Small intestine (tissue), 7 donors: Measurements from ENCODE around the gene PCBP3. TPM values are rescaled to one million over a fixed set of nuclear protein-coding genes. Genes with fewer than 3 reads are reported as not detected.
"Not testable (repeated sequence)": the region's sequence is repeated elsewhere in the genome, so short reads cannot be mapped to it uniquely, and the experiment has no call there.

Source experiments
- DNase-seq, 2 donors: peaks; one replicate each; pipeline versions ENCODE4 v3.0.0 to v3.0.0-alpha.2; 2013
- FAIRE-seq: peaks from 2 replicates; lab custom pipeline; 2012; peaks lifted over from hg19 to GRCh38; lab: Jason Lieb, UNC
- H3K27ac ChIP-seq, 3 donors: one replicate each; pipeline ENCODE4 v1.5.1; 2013; ENCODE audit warnings: low read length in 2 of 3, mild to moderate bottlenecking in 2 of 3, control low read depth in 1 of 3, inconsistent platforms in 1 of 3, low read depth in 1 of 3, moderate library complexity in 1 of 3
- H3K27me3 ChIP-seq, 3 donors: one replicate each; pipeline ENCODE4 v1.6.1; 2013; ENCODE audit warnings: low read length in 3 of 3, inconsistent platforms in 1 of 3; ENCODE audit not compliant: control insufficient read depth in 3 of 3, insufficient read depth in 3 of 3
- H3K36me3 ChIP-seq, 3 donors: one replicate each; pipeline ENCODE4 v1.6.1; 2013; ENCODE audit warnings: low read length in 3 of 3, inconsistent platforms in 1 of 3, low read depth in 1 of 3, mild to moderate bottlenecking in 1 of 3, moderate library complexity in 1 of 3; ENCODE audit not compliant: control insufficient read depth in 3 of 3, insufficient read depth in 2 of 3
- H3K4me1 ChIP-seq, 3 donors: one replicate each; pipeline ENCODE4 v1.6.1; 2013; ENCODE audit warnings: low read length in 2 of 3, inconsistent platforms in 1 of 3, low read depth in 1 of 3, mild to moderate bottlenecking in 1 of 3, moderate library complexity in 1 of 3; ENCODE audit not compliant: control insufficient read depth in 3 of 3, insufficient read depth in 2 of 3
- H3K4me3 ChIP-seq, 3 donors: one replicate each; pipeline ENCODE4 v1.5.1; 2013; ENCODE audit warnings: low read length in 3 of 3, control low read depth in 1 of 3, inconsistent platforms in 1 of 3, low read depth in 1 of 3, mild to moderate bottlenecking in 1 of 3, moderate library complexity in 1 of 3
- H3K9me3 ChIP-seq, 2 donors: one replicate each; pipeline ENCODE4 v1.6.1; 2013; ENCODE audit warnings: low read depth in 1 of 2, low read length in 1 of 2; ENCODE audit not compliant: control insufficient read depth in 2 of 2, insufficient read depth in 1 of 2
- WGBS, 3 donors: extraction: QIAGEN DNeasy Blood & Tissue Kit; methylation state at CpG; one replicate each; pipeline ENCODE4 v1.1.7; 2013; 5-methylcytosine and 5-hydroxymethylcytosine counted together
- polyA plus RNA-seq, 4 donors: library from polyadenylated mRNA; stranded (reverse) in 3 of 4; unstranded in 1 of 4; fragments of 200-250 nt in 3 of 4; fragments of 120-200 nt in 1 of 4; gene quantifications; one replicate each; pipeline versions ENCODE4 v1.2.1 to v1.2.3, GENCODE V29; 2013
- donor health status: healthy with polysubstance abuse.
- donor health status: control.
- donor health status: control.
- donor health status: Bipolar disorder and iron deficiency.
- donor health status: healthy.

The PCBP3 gene
- polyA plus RNA-seq, 4 donors: 0.81 to 8.2 (median 1.0) TPM; not detected in 1

GRCh38 chr21:45974073-45975019 is 330.8 kb downstream of the PCBP3 start:
- WGBS, 3 donors: 2 to 3% (median 3%) methylated on average over 48 to 59 of the region's 59 CpGs
- H3K4me3 ChIP-seq: peak overlapping the region; percentile 23 to 49 (median 49)
- no peaks in the 10 kb centered on the region for H3K36me3 ChIP-seq
- peak overlapping the region; percentile 43 to 91 (median 88) for H3K27ac ChIP-seq
- peaks cover 3 to 49% (median 10%) of the 10 kb centered on the region in 3 donors for H3K27me3 ChIP-seq
- FAIRE-seq (no peak), DNase-seq (peak in 1 of 2 donors; percentile 61)
- no peaks in the 10 kb centered on the region for H3K9me3 ChIP-seq
- H3K4me1 ChIP-seq: peaks cover 0 to 42% (median 2%) of the 10 kb centered on the region in 3 donors

GRCh38 chr21:45975020-45975666 is 331.6 kb downstream of the PCBP3 start:
- H3K27ac ChIP-seq: peak overlapping the region in 2 of 3 donors; percentile 88 to 91
- H3K27me3 ChIP-seq: peaks cover 3 to 55% (median 10%) of the 10 kb centered on the region in 3 donors
- FAIRE-seq (no peak), DNase-seq (peak in 1 of 2 donors; percentile 46)
- no peaks in the 10 kb centered on the region for H3K36me3 ChIP-seq
- no peaks in the 10 kb centered on the region for H3K9me3 ChIP-seq
- H3K4me1 ChIP-seq: peaks cover 0 to 42% (median 2%) of the 10 kb centered on the region in 3 donors
- WGBS, 3 donors: 9 to 14% (median 11%) methylated on average over 33 of the region's 33 CpGs
- no peak overlapping the region for H3K4me3 ChIP-seq

GRCh38 chr21:45975667-45976409 is 332.3 kb downstream of the PCBP3 start:
- FAIRE-seq, H3K27ac ChIP-seq, H3K9me3 ChIP-seq, H3K36me3 ChIP-seq, DNase-seq, H3K4me3 ChIP-seq: not testable (repeated sequence)
- peaks cover 0 to 42% (median 2%) of the 10 kb centered on the region in 3 donors for H3K4me1 ChIP-seq
- 27 to 48% (median 32%) methylated on average over 9 to 13 of the region's 13 CpGs for WGBS, 3 donors
- H3K27me3 ChIP-seq: peaks cover 3 to 57% (median 10%) of the 10 kb centered on the region in 3 donors

GRCh38 chr21:45976701-45977311 is 333.3 kb downstream of the PCBP3 start:
- peaks cover 0 to 42% (median 2%) of the 10 kb centered on the region in 3 donors for H3K4me1 ChIP-seq
- no peaks in the 10 kb centered on the region for H3K36me3 ChIP-seq
- no peak overlapping the region for H3K4me3 ChIP-seq
- H3K9me3 ChIP-seq: no peaks in the 10 kb centered on the region
- WGBS, 3 donors: 14 to 35% (median 33%) methylated on average over 10 to 11 of the region's 11 CpGs
- peaks cover 3 to 62% (median 9%) of the 10 kb centered on the region in 3 donors for H3K27me3 ChIP-seq
- no peak overlapping the region for H3K27ac ChIP-seq
- DNase-seq (no peak), FAIRE-seq (no peak)

- no peak for FAIRE-seq
- H3K27ac ChIP-seq: peak overlapping the region in 1 of 3 donors; percentile 51
Observed at GRCh38 chr21:45977396-45977795, 333.9 kb downstream of the PCBP3 start.

GRCh38 chr21:45979141-45979631 is 335.7 kb downstream of the PCBP3 start:
- peaks cover 0 to 10% (median 0%) of the 10 kb centered on the region in 3 donors for H3K36me3 ChIP-seq
- no peak for FAIRE-seq
- H3K27me3 ChIP-seq: peaks cover 3 to 40% (median 6%) of the 10 kb centered on the region in 3 donors
- DNase-seq: no peak
- no peaks in the 10 kb centered on the region for H3K9me3 ChIP-seq
- no peak overlapping the region for H3K4me3 ChIP-seq
- 56 to 62% (median 61%) methylated on average over 18 to 20 of the region's 20 CpGs for WGBS, 3 donors
- H3K4me1 ChIP-seq: peaks cover 0 to 22% (median 0%) of the 10 kb centered on the region in 3 donors
- H3K27ac ChIP-seq: peak overlapping the region in 1 of 3 donors; percentile 47

More at GRCh38 chr21:45977396-45977795, 333.9 kb downstream of the PCBP3 start:
- no peaks in the 10 kb centered on the region for H3K9me3 ChIP-seq
- peaks cover 3 to 57% (median 6%) of the 10 kb centered on the region in 3 donors for H3K27me3 ChIP-seq
- H3K4me1 ChIP-seq: peaks cover 0 to 36% (median 2%) of the 10 kb centered on the region in 3 donors
- 18 to 27% (median 25%) methylated on average over 5 of the region's 5 CpGs for WGBS, 3 donors
- H3K4me3 ChIP-seq: no peak overlapping the region
- H3K36me3 ChIP-seq: no peaks in the 10 kb centered on the region
- peak in 1 of 2 donors; percentile 25 for DNase-seq

- Histone ChIP-seq H3K9me3 (no peaks in the 10 kb centered on the region), H3K27ac (peak overlapping the region in 1 of 3 donors; percentile 47), H3K27me3 (peaks cover under 1 to 36% (median 3%) of the 10 kb centered on the region in 3 donors), H3K36me3 (peaks cover 0 to 13% (median 0%) of the 10 kb centered on the region in 3 donors), H3K4me1 (peaks cover 0 to 17% (median 0%) of the 10 kb centered on the region in 3 donors), H3K4me3 (no peak overlapping the region)
- 68 to 77% (median 70%) methylated on average over 7 of the region's 7 CpGs for WGBS, 3 donors
- FAIRE-seq (no peak), DNase-seq (no peak)
Observed at GRCh38 chr21:45979651-45980050, 336.1 kb downstream of the PCBP3 start.
